GM18519 (cell line): ENCODE data around the gene HACD3.
"Not testable (repeated sequence)": the region's sequence is repeated elsewhere in the genome, so short reads cannot be mapped to it uniquely, and the experiment has no call there.

ENCODE experiments used
- ATAC-seq: cut with Tn5 transposase; IDR thresholded peaks from one replicate; pipeline ENCODE4 v1.9.1; 2021; ENCODE audit warnings: mild to moderate bottlenecking, moderate library complexity; ENCODE audit not compliant: unreplicated experiment, low FRiP score

The HACD3 gene

GRCh38 chr15:65595960-65596359, 65.7 kb downstream of the HACD3 start:
- ATAC-seq, result no peak

GRCh38 chr15:65598468-65598867, 68.2 kb downstream of the HACD3 start:
- ATAC-seq, result no peak

- ATAC-seq, result no peak
These were observed 69.4 kb downstream of the HACD3 start for GRCh38 chr15:65599677-65600076.

- ATAC-seq, result no peak
These were observed 72.9 kb downstream of the HACD3 start for GRCh38 chr15:65603134-65603533.

- no peak for ATAC-seq
These were observed 73.3 kb downstream of the HACD3 start for GRCh38 chr15:65603559-65603958.

GRCh38 chr15:65610871-65611718, 80.8 kb downstream of the HACD3 start, which contains the start of gene INTS14:
Gene INTS14 (minus strand): TSS chr15:65611131. CDS start chr15:65607380, 3,751 bp downstream.
- peak; percentile 81 for ATAC-seq

GRCh38 chr15:65611888-65612615, 81.8 kb downstream of the HACD3 start:
- ATAC-seq, result no peak

- no peak for ATAC-seq
These were observed 82.3 kb downstream of the HACD3 start for GRCh38 chr15:65612616-65612946.

- ATAC-seq, result no peak
These were observed 82.9 kb downstream of the HACD3 start for GRCh38 chr15:65612949-65613744.

- not testable (repeated sequence) for ATAC-seq
These were observed 85.6 kb downstream of the HACD3 start for GRCh38 chr15:65615887-65616286.

- no peak for ATAC-seq
These were observed 88.4 kb downstream of the HACD3 start for GRCh38 chr15:65618560-65619109.

GRCh38 chr15:65619626-65620290, 89.5 kb downstream of the HACD3 start:
- ATAC-seq, result no peak

- ATAC-seq, result no peak
These were observed 90.6 kb downstream of the HACD3 start for GRCh38 chr15:65620833-65621232.

- ATAC-seq, result no peak
These were observed 91.4 kb downstream of the HACD3 start, which contains the start of gene SLC24A1 for GRCh38 chr15:65621638-65622037. Gene SLC24A1 (plus strand): TSS chr15:65621938. CDS start chr15:65624081, 2,143 bp downstream.

GRCh38 chr15:65623103-65623502, 92.8 kb downstream of the HACD3 start:
- no peak for ATAC-seq

- ATAC-seq, result no peak
These were observed 96.6 kb downstream of the HACD3 start for GRCh38 chr15:65626856-65627255.
